A673 (cell line): ENCODE data around the gene OR5AL1. TPM values are rescaled to one million over a fixed set of nuclear protein-coding genes. Genes with fewer than 3 reads are reported as not detected.

Source experiments
- BruUV-seq: library from RNA; stranded (reverse); fragments of 400-500 nt; replicated peaks from 2 replicates; lab custom pipeline; 2021; lab: Mats Ljungman, UMichigan
- CTCF ChIA-PET: fragments of 300-600 bp; sonication (Branson Sonifier 250); formaldehyde crosslinking; loops from one replicate; lab custom pipeline; 2022; ENCODE audit warnings: antibody characterized with exemption; lab: Charles Lee
- POLR2A ChIA-PET: fragments of 300-600 bp; sonication (Branson Sonifier 250); formaldehyde crosslinking; loops from one replicate; lab custom pipeline; 2022; ENCODE audit warnings: antibody characterized with exemption; ENCODE audit not compliant: low non-redundant PET; lab: Charles Lee
- DNase-seq: peaks from one replicate; pipeline ENCODE4 v3.0.0-alpha.2; 2015; ENCODE audit warnings: low spot score
- H3K27ac ChIP-seq: fragments of 200-600 bp; sonication (generic); 2 replicates; pipeline ENCODE4 v1.5.1; 2016; ENCODE audit warnings: mixed run types, low read depth, mild to moderate bottlenecking, mixed read lengths, antibody characterized with exemption, low read length; ENCODE audit not compliant: poor library complexity, severe bottlenecking
- H3K27me3 ChIP-seq: fragments of 200-600 bp; sonication (generic); replicated peaks from 2 replicates; pipeline ENCODE4 v1.6.1; 2017; ENCODE audit warnings: mixed run types, low read depth, mild to moderate bottlenecking, mixed read lengths, antibody characterized with exemption, low read length; ENCODE audit not compliant: insufficient read depth, poor library complexity
- H3K36me3 ChIP-seq: fragments of 200-600 bp; sonication (generic); 2 replicates; pipeline ENCODE4 v1.6.1; 2016; ENCODE audit warnings: mixed run types, mild to moderate bottlenecking, mixed read lengths, antibody characterized with exemption, low read length; ENCODE audit not compliant: insufficient read depth, poor library complexity, severe bottlenecking
- H3K4me1 ChIP-seq: fragments of 200-600 bp; sonication (generic); 2 replicates; pipeline ENCODE4 v1.6.1; 2017; ENCODE audit warnings: mixed run types, mild to moderate bottlenecking, mixed read lengths, antibody characterized with exemption, low read length; ENCODE audit not compliant: insufficient read depth, poor library complexity, severe bottlenecking
- H3K4me3 ChIP-seq: fragments of 200-600 bp; sonication (generic); 2 replicates; pipeline ENCODE4 v1.5.1; 2016; ENCODE audit warnings: low read depth, mixed run types, mild to moderate bottlenecking, mixed read lengths, low read length; ENCODE audit not compliant: poor library complexity, severe bottlenecking
- H3K9me3 ChIP-seq: fragments of 200-600 bp; sonication (generic); 2 replicates; pipeline ENCODE4 v1.6.1; 2016; ENCODE audit warnings: mixed run types, low read depth, mild to moderate bottlenecking, mixed read lengths, antibody characterized with exemption, low read length; ENCODE audit not compliant: poor library complexity, severe bottlenecking
- CTCF ChIP-seq: fragments of 300-800, 200-600 bp; sonication (generic); conservative IDR thresholded peaks from 2 replicates; pipeline ENCODE4 v1.5.1; 2017; ENCODE audit warnings: low read depth, mild to moderate bottlenecking, antibody characterized with exemption, low read length, moderate library complexity, mixed read lengths
- EZH2 ChIP-seq: fragments of 200-600 bp; sonication (generic); IDR thresholded peaks from 2 replicates; pipeline ENCODE4 v1.6.1; 2017; ENCODE audit warnings: borderline replicate concordance, low read depth, mild to moderate bottlenecking, mixed read lengths, antibody characterized with exemption, low read length; ENCODE audit not compliant: poor library complexity, severe bottlenecking
- intact Hi-C: fragments of 100-400 bp; cut with micrococcal nuclease; formaldehyde crosslinking; loops from one replicate; pipeline ENCODE4 v1.10.0; 2022; ENCODE audit not compliant: unreplicated experiment
- total RNA-seq: library from RNA; stranded (reverse); gene quantifications from 2 replicates; pipeline ENCODE4 v1.2.3, GENCODE V29; 2021

Gene OR5AL1
- total RNA-seq, 1 experiment from 2014 or later, result not detected

GRCh38 chr11:56410801-56411200, 1.7 kb upstream of the OR5AL1 start:
- no peak for TF ChIP-seq CTCF
- TF ChIP-seq EZH2, result no peak
- BruUV-seq, result no TSS peak
- DNase-seq, result no peak
- Histone ChIP-seq H3K27me3 (no peaks in the 10 kb centered on the region), H3K9me3 (peaks cover 14% of the 10 kb centered on the region), H3K36me3 (no peaks in the 10 kb centered on the region), H3K4me1 (no peaks in the 10 kb centered on the region), H3K4me3 (no peak overlapping the region), H3K27ac (no peak overlapping the region)
- ChIA-PET CTCF (no interaction called here), POLR2A (no interaction called here)
- intact Hi-C loops, result no loop called here

GRCh38 chr11:56453521-56453920, 41.0 kb downstream of the OR5AL1 start:
- ChIA-PET POLR2A (no interaction called here), CTCF (no interaction called here)
- no peak overlapping the region for H3K4me3 ChIP-seq
- DNase-seq, result no peak
- H3K36me3 ChIP-seq, result no peaks in the 10 kb centered on the region
- intact Hi-C loops, result no loop called here
- H3K27ac ChIP-seq, result no peak overlapping the region
- TF ChIP-seq EZH2 (no peak), CTCF (no peak)
- no peaks in the 10 kb centered on the region for H3K4me1 ChIP-seq
- H3K9me3 ChIP-seq, result no peaks in the 10 kb centered on the region
- no TSS peak for BruUV-seq
- no peaks in the 10 kb centered on the region for H3K27me3 ChIP-seq

- Histone ChIP-seq H3K36me3 (no peaks in the 10 kb centered on the region), H3K4me1 (no peaks in the 10 kb centered on the region), H3K27me3 (no peaks in the 10 kb centered on the region), H3K4me3 (no peak overlapping the region), H3K27ac (no peak overlapping the region), H3K9me3 (no peaks in the 10 kb centered on the region)
- intact Hi-C loops, result no loop called here
- ChIA-PET CTCF (no interaction called here), POLR2A (no interaction called here)
- DNase-seq, result no peak
- TF ChIP-seq CTCF (no peak), EZH2 (no peak)
- no TSS peak for BruUV-seq
These were observed 44.6 kb downstream of the OR5AL1 start for GRCh38 chr11:56457076-56457475.

Other genes starting within 250 kb of the OR5AL1 start
- gene OR5J2, start 236.1 kb upstream of the OR5AL1 start, total RNA-seq, result not detected in 2 replicates
- gene OR5T2, start 178.4 kb upstream of the OR5AL1 start, total RNA-seq, result not detected in 2 replicates
- gene OR5T3, start 160.4 kb upstream of the OR5AL1 start, total RNA-seq, result not detected in 2 replicates
- gene OR5T1, start 138.5 kb upstream of the OR5AL1 start, total RNA-seq, result not detected in 2 replicates
- gene OR8H1, start 120.4 kb upstream of the OR5AL1 start, total RNA-seq, result not detected in 2 replicates
- gene OR8K3, start 97.6 kb upstream of the OR5AL1 start, total RNA-seq, result not detected in 2 replicates
- not detected in 2 replicates for gene OR8K1, start 66.7 kb upstream of the OR5AL1 start, total RNA-seq
- gene OR8J1, start 58.4 kb upstream of the OR5AL1 start, total RNA-seq, result not detected in 2 replicates
- gene OR8U1, start 37.1 kb upstream of the OR5AL1 start, total RNA-seq, result not detected in 2 replicates
- not detected in 2 replicates for gene OR5M3, start 60.7 kb downstream of the OR5AL1 start, total RNA-seq
- gene OR5M8, start 78.7 kb downstream of the OR5AL1 start, total RNA-seq, result not detected in 2 replicates
- gene OR5M11, start 130.6 kb downstream of the OR5AL1 start, total RNA-seq, result not detected in 2 replicates
- gene OR5M10, start 165.0 kb downstream of the OR5AL1 start, total RNA-seq, result not detected in 2 replicates
- not detected in 2 replicates for gene OR5M1, start 202.2 kb downstream of the OR5AL1 start, total RNA-seq
- not detected in 2 replicates for gene OR5AP2, start 229.7 kb downstream of the OR5AL1 start, total RNA-seq